Right hindlimb (tissue), 1 donor: Measurements from ENCODE around the gene PROM2.
"Not testable (repeated sequence)": the region's sequence is repeated elsewhere in the genome, so short reads cannot be mapped to it uniquely, and the experiment has no call there.

Experiments
- DNase-seq: peaks from one replicate; pipeline ENCODE4 v3.0.0-alpha.2; 2018

The PROM2 gene, protein sequence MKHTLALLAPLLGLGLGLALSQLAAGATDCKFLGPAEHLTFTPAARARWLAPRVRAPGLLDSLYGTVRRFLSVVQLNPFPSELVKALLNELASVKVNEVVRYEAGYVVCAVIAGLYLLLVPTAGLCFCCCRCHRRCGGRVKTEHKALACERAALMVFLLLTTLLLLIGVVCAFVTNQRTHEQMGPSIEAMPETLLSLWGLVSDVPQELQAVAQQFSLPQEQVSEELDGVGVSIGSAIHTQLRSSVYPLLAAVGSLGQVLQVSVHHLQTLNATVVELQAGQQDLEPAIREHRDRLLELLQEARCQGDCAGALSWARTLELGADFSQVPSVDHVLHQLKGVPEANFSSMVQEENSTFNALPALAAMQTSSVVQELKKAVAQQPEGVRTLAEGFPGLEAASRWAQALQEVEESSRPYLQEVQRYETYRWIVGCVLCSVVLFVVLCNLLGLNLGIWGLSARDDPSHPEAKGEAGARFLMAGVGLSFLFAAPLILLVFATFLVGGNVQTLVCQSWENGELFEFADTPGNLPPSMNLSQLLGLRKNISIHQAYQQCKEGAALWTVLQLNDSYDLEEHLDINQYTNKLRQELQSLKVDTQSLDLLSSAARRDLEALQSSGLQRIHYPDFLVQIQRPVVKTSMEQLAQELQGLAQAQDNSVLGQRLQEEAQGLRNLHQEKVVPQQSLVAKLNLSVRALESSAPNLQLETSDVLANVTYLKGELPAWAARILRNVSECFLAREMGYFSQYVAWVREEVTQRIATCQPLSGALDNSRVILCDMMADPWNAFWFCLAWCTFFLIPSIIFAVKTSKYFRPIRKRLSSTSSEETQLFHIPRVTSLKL

DNA sequence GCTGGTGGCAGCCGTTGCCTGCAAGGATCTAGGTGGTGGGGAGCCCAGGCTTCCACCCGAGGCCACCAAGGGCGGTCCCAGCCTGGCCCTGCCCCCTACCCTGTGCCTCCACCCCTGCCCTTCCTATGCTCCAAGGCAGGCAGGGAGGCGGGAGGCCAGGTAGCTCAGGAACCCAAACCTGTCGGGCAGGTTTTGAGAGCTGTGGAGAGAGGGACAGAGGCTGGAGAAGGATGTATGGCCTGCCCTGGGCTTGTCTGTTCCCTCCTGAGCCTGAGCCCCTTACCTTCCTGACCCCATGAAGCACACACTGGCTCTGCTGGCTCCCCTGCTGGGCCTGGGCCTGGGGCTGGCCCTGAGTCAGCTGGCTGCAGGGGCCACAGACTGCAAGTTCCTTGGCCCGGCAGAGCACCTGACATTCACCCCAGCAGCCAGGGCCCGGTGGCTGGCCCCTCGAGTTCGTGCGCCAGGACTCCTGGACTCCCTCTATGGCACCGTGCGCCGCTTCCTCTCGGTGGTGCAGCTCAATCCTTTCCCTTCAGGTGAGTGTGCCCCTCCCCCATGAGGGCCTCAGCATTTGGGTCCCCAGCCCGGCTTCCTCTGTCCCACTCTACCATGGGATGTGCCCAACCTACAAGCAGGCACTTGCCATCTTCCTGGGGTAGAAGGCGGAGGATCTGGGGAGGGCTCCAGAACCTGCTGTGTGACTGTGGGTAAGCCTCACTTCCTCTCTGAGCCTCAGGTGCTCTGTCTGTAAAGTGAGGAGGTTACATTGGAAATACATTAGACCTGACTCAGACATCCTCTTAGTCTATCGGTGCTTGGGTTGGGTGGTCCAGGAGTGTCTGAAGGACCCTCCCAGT is at the start of gene PROM2:
TSS of gene PROM2 (plus strand) at position 159 of the 860 bp plus-strand sequence. CDS start at position 296, 137 bp downstream.
- DNase-seq: no peak

DNA sequence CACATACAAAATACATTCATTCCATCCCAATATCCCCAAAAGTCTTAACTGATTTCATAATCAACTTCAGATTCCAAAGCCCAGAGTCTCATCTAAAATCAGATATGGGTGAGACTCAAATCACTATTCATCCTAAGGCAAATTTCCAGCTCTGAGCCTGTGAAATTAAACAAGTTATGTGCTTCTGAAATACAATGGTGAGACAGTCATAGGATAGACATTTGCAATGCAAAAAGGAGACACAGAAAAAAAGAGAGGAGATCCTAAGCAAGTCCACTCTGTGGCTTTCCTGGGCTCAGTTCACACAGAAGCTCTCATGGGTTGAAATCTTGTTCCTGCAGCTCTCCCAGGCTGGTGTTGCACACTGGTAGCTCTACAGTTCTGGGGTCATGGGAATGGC is 48.6 kb upstream of the PROM2 start:
- DNase-seq: no peak

DNA sequence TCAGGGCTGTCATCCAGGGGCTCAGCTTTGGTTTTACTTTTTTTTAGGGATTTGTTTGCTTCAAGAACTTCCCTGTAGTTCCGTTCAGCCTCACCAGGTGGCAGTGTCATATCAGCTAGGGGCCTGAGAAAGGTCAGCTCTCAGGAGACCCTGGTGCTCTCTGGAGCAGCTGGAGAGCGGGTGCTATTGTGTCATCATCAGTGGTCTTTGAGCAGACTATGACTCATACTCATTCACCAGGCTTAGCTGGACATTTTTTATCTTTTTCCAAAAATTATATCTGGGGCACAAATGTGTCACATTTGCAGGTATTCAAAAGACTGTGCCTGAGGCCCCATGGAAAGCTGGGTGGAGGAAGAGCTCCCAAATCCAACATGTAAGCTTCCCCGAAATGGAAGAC is 42.5 kb upstream of the PROM2 start:
- peak; percentile 48 for DNase-seq

DNA sequence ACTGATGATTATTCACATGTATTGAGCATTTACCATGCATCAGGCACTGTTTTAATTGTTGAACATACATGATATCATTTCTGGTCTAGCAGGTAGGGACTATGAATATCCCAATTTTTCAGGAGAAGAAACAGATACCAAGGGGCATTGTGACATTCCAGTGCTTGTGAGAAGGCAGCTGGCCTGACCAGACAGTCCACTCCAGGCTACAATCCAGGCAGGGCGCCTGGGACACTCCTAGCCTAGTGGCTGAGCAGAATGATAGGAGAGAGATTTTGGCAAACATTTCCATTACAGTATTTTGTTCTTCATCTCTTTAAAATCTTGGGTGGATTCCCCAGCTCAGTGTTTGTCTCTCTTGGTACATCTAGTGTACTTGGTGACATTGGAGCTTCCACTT is 42.0 kb upstream of the PROM2 start:
- no peak for DNase-seq

DNA sequence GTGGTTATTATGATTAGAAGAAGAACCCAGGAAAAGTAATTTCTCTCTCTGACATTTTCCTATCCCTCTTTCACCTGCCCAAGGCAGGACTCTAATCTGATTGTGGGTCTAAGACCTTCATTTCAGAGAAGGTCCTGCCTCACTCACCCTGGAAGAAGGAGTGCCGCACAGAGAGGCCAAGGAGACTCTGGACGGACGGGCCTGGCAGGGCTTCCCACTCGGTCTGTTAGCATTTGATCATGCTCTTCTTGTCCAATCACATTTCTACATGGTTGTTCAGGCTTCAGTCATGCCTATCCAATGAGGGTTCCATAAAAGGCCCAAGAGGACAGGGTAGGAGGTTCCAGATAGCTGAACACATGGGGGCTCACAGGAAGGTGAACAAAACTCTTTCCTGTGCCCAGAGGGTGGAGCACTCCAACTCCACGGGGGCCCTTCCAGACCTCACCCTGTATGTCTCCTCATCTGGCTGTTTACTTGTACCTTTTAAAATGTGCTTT is 39.9 kb upstream of the PROM2 start:
- no peak for DNase-seq

DNA sequence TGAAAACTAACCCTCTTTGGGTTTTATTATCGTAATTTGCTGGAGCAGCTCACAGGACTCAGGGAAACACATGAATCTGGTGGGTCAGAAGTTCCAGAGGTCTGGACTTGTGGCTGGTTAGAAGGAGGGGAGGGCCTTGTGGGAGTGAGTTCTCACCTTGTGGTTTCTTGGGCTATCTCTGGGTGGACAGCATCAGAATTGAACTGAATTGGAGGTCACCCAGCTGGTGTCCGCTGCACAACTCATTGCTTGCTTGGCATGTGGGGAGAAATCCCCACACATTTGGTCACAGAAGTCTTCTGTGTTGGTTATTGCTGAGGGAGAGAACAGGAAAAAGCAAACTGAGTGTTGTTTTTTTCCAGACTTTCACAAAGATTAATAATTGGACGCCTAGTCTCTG is 39.4 kb upstream of the PROM2 start:
- no peak for DNase-seq

DNA sequence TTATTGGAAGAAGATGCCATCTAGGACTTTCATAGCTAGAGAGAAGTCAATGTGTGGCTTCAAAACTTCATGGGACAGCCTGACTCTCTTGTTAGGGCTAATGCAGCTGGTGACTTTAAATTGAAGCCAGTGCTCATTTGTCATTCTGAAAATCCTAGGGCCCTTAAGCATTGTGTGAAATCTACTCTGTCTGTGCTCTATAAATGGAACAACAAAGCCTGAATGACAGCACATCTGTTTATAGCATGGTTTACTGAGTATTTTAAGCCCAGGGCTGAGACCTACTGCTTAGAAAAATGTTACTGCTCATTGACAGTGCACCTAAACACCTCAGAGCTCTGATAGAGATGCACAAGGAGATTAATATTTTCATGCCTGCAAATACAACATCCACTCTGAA is 36.1 kb upstream of the PROM2 start:
- no peak for DNase-seq

DNA sequence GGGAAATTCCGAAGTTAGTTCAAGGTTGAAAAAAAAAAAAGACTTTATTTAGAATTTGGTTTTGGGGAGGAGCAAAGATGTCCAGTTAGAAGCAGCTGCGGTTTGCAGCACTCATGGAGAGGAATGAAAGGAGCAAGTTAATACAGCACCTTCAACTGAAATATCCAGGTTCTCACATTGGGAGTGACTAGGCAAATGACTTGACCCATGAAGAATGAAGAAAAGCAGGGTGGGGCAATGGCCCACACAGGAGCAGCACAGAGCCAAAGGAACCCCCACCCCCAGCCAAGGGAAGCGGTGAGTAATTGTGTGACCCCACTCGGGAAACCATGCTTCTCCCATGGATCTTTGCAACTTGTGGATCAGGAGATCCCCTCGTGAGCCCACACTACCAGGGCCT is 34.2 kb upstream of the PROM2 start:
- no peak for DNase-seq

DNA sequence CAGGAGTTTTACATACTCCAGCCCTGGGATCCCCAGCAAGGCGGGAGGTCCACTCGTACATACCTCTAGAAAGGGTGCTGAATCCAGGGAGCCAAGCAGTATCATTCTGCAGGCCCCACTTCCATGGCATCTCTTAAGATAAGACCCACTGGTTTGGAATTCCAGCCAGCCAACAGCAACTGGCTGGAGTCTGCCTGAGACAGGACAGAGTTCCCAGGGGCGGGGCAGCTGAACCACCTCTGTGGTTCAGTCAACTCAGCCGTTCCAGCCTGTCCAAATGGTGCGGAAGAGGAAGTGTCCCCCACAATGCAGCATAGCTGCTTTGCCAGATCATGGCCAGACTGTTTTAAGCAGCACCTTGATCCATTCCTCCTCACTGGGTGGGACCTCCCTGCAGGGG is 33.7 kb upstream of the PROM2 start:
- no peak for DNase-seq

DNA sequence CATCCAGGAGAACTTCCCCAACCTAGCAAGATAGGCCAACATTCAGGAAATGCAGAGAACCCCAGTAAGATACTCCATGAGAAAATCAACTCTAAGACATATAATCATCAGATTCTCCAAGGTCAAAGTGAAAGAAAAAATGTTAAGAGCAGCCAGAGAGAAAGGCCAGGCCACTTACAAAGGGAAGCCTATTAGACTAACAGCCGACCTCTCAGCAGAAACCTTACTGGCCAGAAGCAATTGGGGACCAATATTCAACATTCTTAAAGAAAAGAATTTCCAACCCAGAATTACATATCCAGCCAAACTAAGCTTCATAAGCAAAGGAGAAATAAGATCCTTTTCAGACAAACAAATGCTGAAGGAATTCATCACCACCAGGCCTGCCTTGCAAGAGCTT is 32.2 kb upstream of the PROM2 start:
- not testable (repeated sequence) for DNase-seq

DNA sequence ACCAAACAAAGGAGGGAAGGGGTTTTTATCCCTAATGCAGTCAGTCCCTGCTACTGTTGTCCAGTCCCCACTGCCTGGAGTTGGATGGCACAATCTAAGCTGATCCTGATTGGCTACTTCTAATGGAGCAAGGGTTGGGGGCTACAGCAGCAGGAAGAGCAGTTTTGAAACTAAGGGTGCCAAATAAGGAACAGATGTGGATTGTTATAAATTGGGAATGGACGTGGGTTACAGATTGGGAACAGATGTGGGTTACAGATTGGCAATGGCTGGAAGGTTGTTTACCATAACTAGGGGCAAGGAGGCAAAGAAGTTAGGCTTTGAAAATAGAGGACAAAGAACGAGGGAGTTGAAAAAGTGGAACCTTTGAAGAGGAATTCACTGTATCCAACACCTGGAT is 16.0 kb upstream of the PROM2 start:
- no peak for DNase-seq

DNA sequence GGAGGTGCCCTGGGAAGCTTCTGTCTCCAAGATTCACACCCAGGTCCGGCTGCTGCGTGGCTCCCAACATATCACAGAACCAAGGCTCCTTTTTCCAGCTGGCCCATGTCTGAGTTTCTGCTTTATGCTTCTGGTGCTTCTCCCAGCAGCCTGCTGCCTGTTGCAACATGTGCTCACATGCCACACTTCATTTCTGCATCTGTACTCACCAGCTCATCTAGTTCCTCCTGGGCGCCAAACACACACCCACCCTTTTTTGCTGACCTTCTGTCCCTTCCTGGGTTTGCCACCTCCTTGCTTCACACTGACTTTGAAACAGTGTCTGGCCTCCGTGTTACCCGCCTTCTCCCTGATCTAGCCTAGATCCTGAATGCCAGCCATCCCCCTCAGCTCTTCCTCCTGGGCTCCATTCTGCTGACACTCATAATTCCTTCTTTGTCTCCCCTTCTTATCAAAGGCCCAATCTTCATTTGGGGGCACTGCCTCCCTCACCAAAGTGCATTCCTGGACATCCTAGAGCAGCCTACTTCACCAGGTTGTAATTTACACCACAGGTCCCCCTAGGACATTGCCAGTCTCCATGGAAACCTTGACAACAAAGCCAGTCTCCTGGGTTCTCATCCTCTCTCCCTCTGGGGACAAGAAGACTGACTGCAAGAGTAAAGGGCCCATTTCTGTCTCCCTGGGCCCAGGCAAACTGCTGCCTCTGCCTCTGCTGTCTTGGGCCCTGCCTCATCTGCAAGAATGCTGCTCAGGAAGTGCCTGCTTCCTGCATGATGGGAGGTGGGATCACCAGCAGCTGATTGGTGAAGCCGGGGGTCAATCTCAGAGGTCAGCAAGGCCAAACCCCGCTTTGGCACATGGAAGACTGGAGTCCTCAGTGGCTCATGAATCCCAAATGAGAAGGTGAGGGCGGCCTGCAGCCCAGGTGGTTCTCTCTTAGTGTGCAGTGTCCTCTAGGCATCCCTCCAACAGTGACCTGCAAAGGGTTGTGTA is 13.9 kb upstream of the PROM2 start:
- peak; percentile 17 for DNase-seq

DNA sequence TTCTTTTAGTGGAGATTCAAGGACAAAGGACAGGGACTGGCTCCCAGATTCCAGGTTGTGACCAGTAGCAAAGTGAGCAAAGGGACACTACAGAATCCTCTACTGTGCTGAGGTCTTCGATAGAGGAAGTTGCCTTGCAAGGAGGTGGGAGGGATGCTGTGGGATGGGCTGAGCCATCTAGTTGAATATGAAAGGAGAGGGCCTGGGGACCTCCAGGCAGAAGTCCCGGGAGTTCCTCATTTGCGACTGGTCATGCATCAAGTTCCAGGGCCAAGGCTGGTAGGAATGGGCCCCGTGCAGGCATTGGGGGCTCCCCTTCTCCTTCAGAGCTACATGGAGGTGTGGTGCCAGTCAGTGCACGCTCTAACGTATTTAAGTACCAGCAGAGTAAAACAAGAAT is 12.6 kb upstream of the PROM2 start:
- no peak for DNase-seq

DNA sequence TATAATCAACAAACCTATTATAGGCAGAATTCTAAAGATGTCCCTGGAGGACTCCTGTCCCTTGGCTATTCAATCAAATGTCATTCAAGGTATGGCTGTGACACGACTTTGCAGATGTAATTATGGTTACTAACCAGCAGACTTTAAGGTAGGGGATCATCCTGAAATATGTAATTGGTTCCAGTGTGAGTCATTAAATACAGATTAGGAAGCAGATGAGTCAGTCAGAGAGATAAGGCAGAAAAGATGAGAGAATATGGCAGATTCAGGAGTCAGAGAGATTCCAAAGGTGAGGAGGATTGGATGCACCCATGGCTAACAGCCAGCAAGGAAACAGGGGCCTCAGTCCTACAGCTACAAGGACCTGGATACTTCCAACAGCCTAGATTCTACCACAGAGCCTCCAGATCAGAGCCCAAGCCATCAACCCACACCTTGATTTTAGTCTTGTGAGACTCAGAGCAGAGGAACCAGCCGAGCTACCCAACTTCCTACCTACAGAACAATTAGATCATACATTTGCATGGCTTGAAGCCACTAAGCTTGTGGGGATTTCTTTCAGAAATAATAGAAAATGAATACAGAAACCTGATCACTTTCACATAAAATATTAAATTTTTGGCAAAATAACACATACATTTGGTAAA is 11.2 kb upstream of the PROM2 start:
- no peak for DNase-seq

DNA sequence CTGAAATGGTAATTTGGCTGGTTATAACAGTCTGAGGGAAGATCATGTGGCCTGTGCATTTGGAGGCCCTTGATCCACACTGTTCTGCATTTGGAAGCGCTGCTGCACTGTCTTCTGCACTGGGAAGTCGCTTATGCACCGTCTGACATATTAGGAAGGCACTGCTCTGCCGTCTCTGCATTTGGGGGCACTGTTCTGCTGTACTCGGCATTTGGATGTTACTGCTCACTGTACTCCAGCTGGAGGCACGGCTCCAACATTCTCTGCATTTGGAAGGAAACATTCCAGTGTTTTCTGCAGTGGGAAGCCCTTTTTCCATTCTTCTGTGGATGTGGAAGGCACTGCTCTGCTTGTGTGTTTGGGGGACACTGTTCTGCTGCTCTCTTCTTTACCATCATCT is 9.6 kb upstream of the PROM2 start:
- peak; percentile 42 for DNase-seq

DNA sequence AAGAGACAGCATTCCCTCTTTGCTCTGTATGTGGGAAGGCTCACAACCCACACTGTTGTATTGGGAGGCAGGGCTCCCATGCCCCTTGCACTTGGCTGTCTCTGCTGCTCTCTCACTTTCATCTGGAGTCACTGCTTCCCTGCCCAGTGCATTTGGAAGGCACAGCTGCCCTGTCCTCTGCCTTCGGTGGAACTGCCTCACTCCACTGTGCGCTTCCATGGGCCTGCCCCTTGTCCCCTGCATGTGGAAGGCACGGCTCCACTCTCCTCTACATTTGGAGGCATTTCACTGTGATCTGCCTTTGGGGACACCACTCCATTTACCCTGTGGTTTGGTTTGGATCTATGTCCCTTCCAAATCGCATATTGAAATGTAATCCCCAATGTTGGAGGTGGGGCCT is 9.1 kb upstream of the PROM2 start:
- DNase-seq: no peak

DNA sequence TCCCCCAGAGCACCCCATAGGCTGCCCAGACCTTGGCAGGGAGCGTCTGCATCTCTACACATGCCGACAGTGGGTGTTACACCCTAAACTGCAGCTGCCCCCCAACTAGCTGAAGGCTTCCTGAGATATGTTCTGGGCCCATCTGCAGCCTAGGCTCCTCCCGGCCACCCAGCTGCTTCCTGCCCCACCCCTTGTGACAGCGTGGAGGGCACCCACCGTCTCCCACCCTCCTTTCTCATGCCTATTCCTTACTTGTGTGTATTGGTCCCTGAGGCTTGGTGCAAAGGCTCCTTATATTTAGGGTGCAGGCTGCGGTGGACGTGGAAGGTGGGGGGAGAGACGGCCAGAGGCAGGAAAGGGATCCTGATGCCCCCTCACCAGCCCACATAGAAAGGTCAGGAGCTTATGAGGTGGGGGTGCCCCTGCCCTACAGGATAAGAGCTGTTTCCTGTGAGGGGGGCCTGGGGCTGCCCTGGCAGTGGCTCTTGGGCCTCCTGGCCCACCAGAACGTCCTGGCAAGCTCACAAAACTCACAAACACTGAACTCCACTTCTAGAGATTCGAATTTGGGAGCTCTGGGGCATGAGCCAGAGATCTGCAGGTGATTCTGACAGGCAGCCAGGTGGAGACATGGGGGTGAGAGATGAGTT is 7.3 kb upstream of the PROM2 start:
- DNase-seq: no peak

DNA sequence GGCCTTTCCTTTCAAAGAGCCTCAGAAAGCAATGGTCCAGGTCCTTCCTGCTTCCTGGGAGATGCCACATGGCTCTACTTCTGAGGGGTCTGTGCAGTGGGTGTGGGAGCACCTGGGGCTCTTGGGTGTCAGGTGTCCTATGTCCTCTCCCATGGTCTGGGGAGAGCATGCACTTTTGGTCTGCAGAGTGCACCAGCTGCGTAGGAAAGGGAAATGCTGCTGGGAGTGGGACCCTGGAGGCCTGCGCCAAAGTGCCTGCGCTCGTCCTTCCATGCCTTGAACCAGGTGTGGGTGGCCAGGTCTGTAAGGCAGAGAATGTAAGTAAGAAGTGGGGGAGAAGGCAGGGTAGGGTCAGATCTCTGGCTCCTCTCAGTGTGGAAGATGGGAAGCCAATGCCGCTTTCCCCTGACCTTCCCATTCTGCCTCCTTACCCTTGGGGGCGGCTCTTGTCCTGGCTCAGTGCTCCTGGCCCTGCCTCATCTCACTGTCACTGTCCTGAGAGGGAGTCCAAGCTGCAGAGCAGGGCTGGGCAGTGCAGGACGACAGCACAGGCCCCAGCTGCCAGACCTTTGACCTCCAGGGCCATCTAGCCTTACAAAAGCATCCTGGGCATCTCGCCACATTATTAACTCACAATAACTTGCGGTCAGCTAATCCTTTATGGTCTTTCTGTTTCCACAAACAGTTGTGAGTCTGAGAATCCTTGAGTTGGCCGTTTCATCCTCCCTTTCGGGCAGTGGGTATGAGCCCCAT is 6.6 kb upstream of the PROM2 start:
- no peak for DNase-seq

DNA sequence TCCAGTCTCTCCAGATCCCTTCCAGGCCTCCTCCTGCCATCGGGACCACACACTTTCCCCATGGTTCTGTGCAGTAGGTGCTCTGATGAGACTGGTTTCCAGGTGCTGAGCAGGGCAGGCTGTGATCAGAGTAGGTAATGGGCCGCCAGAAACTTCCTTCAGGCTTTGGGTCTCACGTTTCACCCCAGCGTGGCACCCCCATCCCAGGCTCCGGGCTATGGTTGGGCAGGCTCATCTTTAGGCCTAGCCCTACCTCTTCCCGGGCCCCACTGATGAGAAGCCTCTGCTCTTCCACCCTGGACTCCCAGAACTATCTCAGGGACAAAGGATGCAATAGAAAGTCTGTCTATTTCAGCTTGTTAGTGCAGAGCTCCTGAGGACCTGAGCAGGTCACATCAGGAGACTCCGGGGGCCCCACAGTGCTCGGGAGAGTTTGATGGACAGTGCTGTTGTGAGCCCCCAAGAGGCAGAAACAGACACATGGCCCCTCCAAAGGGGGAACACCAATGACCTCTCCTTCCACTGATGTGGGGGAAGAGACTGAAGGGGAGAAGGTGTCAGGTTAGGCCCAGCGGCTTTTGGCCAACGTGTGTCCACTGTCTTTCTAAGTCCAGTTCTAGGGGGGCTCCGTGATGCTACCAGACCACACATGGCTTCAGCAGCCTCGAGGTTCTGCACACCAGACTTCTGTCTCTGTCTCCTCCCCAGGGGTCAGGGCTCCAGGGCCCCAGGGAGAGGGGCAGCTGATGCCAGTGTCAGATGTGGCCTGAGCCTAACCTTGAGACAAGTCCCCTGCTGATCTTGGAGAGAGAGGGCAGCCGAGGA is 5.8 kb upstream of the PROM2 start:
- DNase-seq: no peak
